Fibroblast of skin of scalp (primary cell): Measurements from ENCODE around the gene TAF13.
A peak's percentile ranks its signal among the peaks of the same experiment; 100 is the strongest.
"Not testable (repeated sequence)": the region's sequence is repeated elsewhere in the genome, so short reads cannot be mapped to it uniquely, and the experiment has no call there.

Experiments used
- DNase-seq: peaks from one replicate; pipeline ENCODE4 v3.0.0-alpha.2; 2013

TAF13 gene

GRCh38 chr1:109045595-109045994, 30.2 kb downstream of the TAF13 start:
- no peak for DNase-seq

GRCh38 chr1:109041621-109042468, 34.0 kb downstream of the TAF13 start, which contains the start of gene WDR47:
WDR47 (minus strand) TSS chr1:109042102; CDS start chr1:109023512, 18,590 bp downstream.
- DNase-seq, result peak; percentile 96

- DNase-seq, result peak; percentile 19
Observed at GRCh38 chr1:109040989-109041620, 34.7 kb downstream of the TAF13 start.

GRCh38 chr1:109040627-109040988, 35.2 kb downstream of the TAF13 start:
- no peak for DNase-seq

GRCh38 chr1:109034382-109034781, 41.4 kb downstream of the TAF13 start:
- DNase-seq, result no peak

- DNase-seq, result not testable (repeated sequence)
Observed at GRCh38 chr1:109029493-109029892, 46.3 kb downstream of the TAF13 start.

- no peak for DNase-seq
Observed at GRCh38 chr1:109027841-109028240, 48.0 kb downstream of the TAF13 start.

GRCh38 chr1:109025694-109026093, 50.1 kb downstream of the TAF13 start:
- peak; percentile 5 for DNase-seq

- no peak for DNase-seq
Observed at GRCh38 chr1:109024646-109025045, 51.2 kb downstream of the TAF13 start.

- DNase-seq, result no peak
Observed at GRCh38 chr1:109020693-109021257, 55.0 kb downstream of the TAF13 start.

GRCh38 chr1:109017719-109018118, 58.1 kb downstream of the TAF13 start:
- not testable (repeated sequence) for DNase-seq

- DNase-seq, result no peak
Observed at GRCh38 chr1:109017134-109017533, 58.7 kb downstream of the TAF13 start.
